OCI-LY3 (cell line): Measurements from ENCODE around the gene LEMD3.
A peak's percentile ranks its signal among the peaks of the same experiment; 100 is the strongest.

Source experiments
- H2AFZ ChIP-seq: fragments of 200-600, 300-600 bp; shearing (Covaris generic); 2 replicates; pipeline ENCODE4 v1.6.0; 2014; ENCODE audit warnings: antibody characterized with exemption, low read depth, low read length
- H3K27ac ChIP-seq: fragments of 200-600, 300-600 bp; sonication (generic); 2 replicates; pipeline ENCODE4 v1.5.1; 2014; ENCODE audit warnings: mild to moderate bottlenecking, low read length, moderate library complexity, mixed read lengths
- H3K27me3 ChIP-seq: fragments of 200-600, 300-600 bp; sonication (generic); 2 replicates; pipeline ENCODE4 v1.6.1; 2014; ENCODE audit warnings: low read depth, low read length, mixed read lengths
- H3K36me3 ChIP-seq: fragments of 200-600, 300-600 bp; sonication (generic); replicated peaks from 2 replicates; pipeline ENCODE3; 2014; ENCODE audit warnings: low read depth, low read length, mixed read lengths
- H3K4me1 ChIP-seq: fragments of 300-600, 200-600 bp; sonication (generic); 2 replicates; pipeline ENCODE4 v1.6.1; 2014; ENCODE audit warnings: low read length, mixed read lengths
- H3K4me2 ChIP-seq: fragments of 200-600, 300-600 bp; sonication (generic); 2 replicates; pipeline ENCODE4 v1.6.1; 2014; ENCODE audit warnings: low read length, mixed read lengths
- H3K4me3 ChIP-seq: fragments of 300-600, 200-600 bp; sonication (generic); 2 replicates; pipeline ENCODE4 v1.5.1; 2014; ENCODE audit warnings: antibody characterized with exemption, mild to moderate bottlenecking, low read length, moderate library complexity
- H3K79me2 ChIP-seq: fragments of 300-600, 200-600 bp; shearing (Covaris generic); 2 replicates; pipeline ENCODE4 v1.6.1; 2014; ENCODE audit warnings: mild to moderate bottlenecking, low read length, mixed read lengths
- H3K9ac ChIP-seq: fragments of 300-600, 200-600 bp; shearing (Covaris generic); 2 replicates; pipeline ENCODE4 v1.6.0; 2014; ENCODE audit warnings: mild to moderate bottlenecking, low read length, moderate library complexity
- H3K9me3 ChIP-seq: fragments of 200-600, 300-600 bp; shearing (Covaris generic); 2 replicates; pipeline ENCODE4 v1.6.1; 2014; ENCODE audit warnings: low read length, mixed read lengths; ENCODE audit not compliant: insufficient read depth
- H4K20me1 ChIP-seq: fragments of 200-600, 300-600 bp; sonication (generic); 2 replicates; pipeline ENCODE4 v1.6.1; 2016; ENCODE audit warnings: low read length, mixed read lengths; ENCODE audit not compliant: insufficient read depth
- CTCF ChIP-seq: fragments of 200-600, 300-600 bp; sonication (generic); IDR thresholded peaks from 2 replicates; pipeline ENCODE4 v1.5.1; 2014; ENCODE audit warnings: antibody characterized with exemption, low read length, low read depth
- EZH2phosphoT487 ChIP-seq: fragments of 200-600 bp; shearing (Covaris generic); IDR thresholded peaks from 2 replicates; pipeline ENCODE4 v1.6.1; 2018; ENCODE audit warnings: antibody characterized with exemption, mixed run types, low read depth

The LEMD3 gene

GRCh38 chr12:65217086-65217485, 47.7 kb downstream of the LEMD3 start:
- H3K4me2 ChIP-seq = no peak overlapping the region
- no peak overlapping the region for H3K27ac ChIP-seq
- no peak for TF ChIP-seq EZH2phosphoT487
- TF ChIP-seq CTCF = no peak
- H3K36me3 ChIP-seq = peaks cover 27% of the 10 kb centered on the region
- H3K79me2 ChIP-seq = no peaks in the 10 kb centered on the region
- no peaks in the 10 kb centered on the region for H3K4me1 ChIP-seq
- 0 out of 2 replicates have a peak, but pooled peaks cover 6% of the 10 kb centered on the region for H3K9me3 ChIP-seq
- H3K4me3 ChIP-seq = no peak overlapping the region
- H3K9ac ChIP-seq = no peak overlapping the region
- H3K27me3 ChIP-seq = no peaks in the 10 kb centered on the region
- no peak overlapping the region for H2AFZ ChIP-seq
- no peaks in the 10 kb centered on the region for H4K20me1 ChIP-seq

GRCh38 chr12:65220761-65221160, 51.4 kb downstream of the LEMD3 start:
- Histone ChIP-seq H3K27me3 (no peaks in the 10 kb centered on the region), H3K4me3 (no peak overlapping the region), H4K20me1 (no peaks in the 10 kb centered on the region), H2AFZ (no peak overlapping the region), H3K36me3 (peaks cover 39% of the 10 kb centered on the region), H3K79me2 (peaks cover 3% of the 10 kb centered on the region; the same call in 1 of the 2 replicates), H3K9ac (no peak overlapping the region), H3K27ac (no peak overlapping the region), H3K9me3 (0 out of 2 replicates have a peak, but pooled peaks cover 6% of the 10 kb centered on the region), H3K4me1 (no peaks in the 10 kb centered on the region), H3K4me2 (no peak overlapping the region)
- TF ChIP-seq CTCF (no peak), EZH2phosphoT487 (no peak)

GRCh38 chr12:65229441-65229840, 60.1 kb downstream of the LEMD3 start:
- H3K4me1 ChIP-seq = peaks cover 3% of the 10 kb centered on the region; the same call in 1 of the 2 replicates
- TF ChIP-seq EZH2phosphoT487 (no peak), CTCF (no peak)
- H3K27ac ChIP-seq = no peak overlapping the region
- H3K27me3 ChIP-seq = no peaks in the 10 kb centered on the region
- H3K9me3 ChIP-seq = no peaks in the 10 kb centered on the region
- no peak overlapping the region for H3K4me2 ChIP-seq
- no peak overlapping the region for H2AFZ ChIP-seq
- H4K20me1 ChIP-seq = peaks cover 5% of the 10 kb centered on the region; the same call in 1 of the 2 replicates
- H3K9ac ChIP-seq = no peak overlapping the region
- peaks cover 4% of the 10 kb centered on the region; the same call in 1 of the 2 replicates for H3K79me2 ChIP-seq
- H3K4me3 ChIP-seq = no peak overlapping the region
- H3K36me3 ChIP-seq = peaks cover 30% of the 10 kb centered on the region

- Histone ChIP-seq H3K4me3 (no peak overlapping the region), H3K27me3 (no peaks in the 10 kb centered on the region), H2AFZ (no peak overlapping the region), H3K4me2 (peak overlapping the region; percentile 34; the same call in 1 of the 2 replicates), H3K27ac (no peak overlapping the region), H3K36me3 (peaks cover 18% of the 10 kb centered on the region), H3K79me2 (no peaks in the 10 kb centered on the region; the same call in 1 of the 2 replicates), H3K4me1 (peaks cover 3% of the 10 kb centered on the region; the same call in 1 of the 2 replicates), H3K9ac (no peak overlapping the region), H3K9me3 (no peaks in the 10 kb centered on the region), H4K20me1 (peaks cover 5% of the 10 kb centered on the region; the same call in 1 of the 2 replicates)
- no peak for TF ChIP-seq EZH2phosphoT487
- TF ChIP-seq CTCF = peak; percentile 50
Observed at GRCh38 chr12:65232476-65233077, 63.2 kb downstream of the LEMD3 start.
